AG04449 (cell line): ENCODE results near the gene RPE65.

Experiments used
- CTCF ChIA-PET: fragments of 350-600 bp; formaldehyde crosslinking; extraction: SDS; loops from one replicate; lab custom pipeline; 2021; ENCODE audit warnings: antibody characterized with exemption; lab: Yijun Ruan, JAX
- POLR2A ChIA-PET: fragments of 400-600, 350-600 bp; formaldehyde crosslinking; extraction: SDS; loops from one replicate; lab custom pipeline; 2020; ENCODE audit warnings: antibody characterized with exemption, inconsistent platforms; lab: Yijun Ruan, JAX
- DNase-seq: peaks from one replicate; pipeline ENCODE4 v3.0.0-alpha.2; 2010; ENCODE audit warnings: low read depth, low spot score
- H3K4me3 ChIP-seq: 2 replicates; pipeline ENCODE4 v1.5.1; 2011; ENCODE audit warnings: low read depth, mild to moderate bottlenecking, control low read depth, low read length
- TF ChIP-seq, protein P1 (sequence below): IDR thresholded peaks from one replicate; pipeline ENCODE4 v1.5.1; 2011; ENCODE audit warnings: mild to moderate bottlenecking, moderate library complexity, low read length, control low read depth, inconsistent platforms; ENCODE audit not compliant: insufficient read depth; ENCODE audit errors: missing control alignments

Gene RPE65

GRCh38 chr1:68449901-68450300, at the start of gene RPE65:
Gene RPE65, minus strand, starts transcription at chr1:68449954. Its CDS starts 49 bp downstream, at chr1:68449905.
- TF ChIP-seq, protein P1, sequence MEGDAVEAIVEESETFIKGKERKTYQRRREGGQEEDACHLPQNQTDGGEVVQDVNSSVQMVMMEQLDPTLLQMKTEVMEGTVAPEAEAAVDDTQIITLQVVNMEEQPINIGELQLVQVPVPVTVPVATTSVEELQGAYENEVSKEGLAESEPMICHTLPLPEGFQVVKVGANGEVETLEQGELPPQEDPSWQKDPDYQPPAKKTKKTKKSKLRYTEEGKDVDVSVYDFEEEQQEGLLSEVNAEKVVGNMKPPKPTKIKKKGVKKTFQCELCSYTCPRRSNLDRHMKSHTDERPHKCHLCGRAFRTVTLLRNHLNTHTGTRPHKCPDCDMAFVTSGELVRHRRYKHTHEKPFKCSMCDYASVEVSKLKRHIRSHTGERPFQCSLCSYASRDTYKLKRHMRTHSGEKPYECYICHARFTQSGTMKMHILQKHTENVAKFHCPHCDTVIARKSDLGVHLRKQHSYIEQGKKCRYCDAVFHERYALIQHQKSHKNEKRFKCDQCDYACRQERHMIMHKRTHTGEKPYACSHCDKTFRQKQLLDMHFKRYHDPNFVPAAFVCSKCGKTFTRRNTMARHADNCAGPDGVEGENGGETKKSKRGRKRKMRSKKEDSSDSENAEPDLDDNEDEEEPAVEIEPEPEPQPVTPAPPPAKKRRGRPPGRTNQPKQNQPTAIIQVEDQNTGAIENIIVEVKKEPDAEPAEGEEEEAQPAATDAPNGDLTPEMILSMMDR = no peak
- no peak within 1 kb of the TSS for H3K4me3 ChIP-seq
- DNase-seq = no peak
- CTCF ChIA-PET = interaction anchor here (0.9 to 1.5 kb wide), 3 partner anchors 9 to 334 kb away, joined by 3 to 4 read pairs (median 3); no protein-coding TSS in a partner anchor
- POLR2A ChIA-PET = no interaction called here

DNA sequence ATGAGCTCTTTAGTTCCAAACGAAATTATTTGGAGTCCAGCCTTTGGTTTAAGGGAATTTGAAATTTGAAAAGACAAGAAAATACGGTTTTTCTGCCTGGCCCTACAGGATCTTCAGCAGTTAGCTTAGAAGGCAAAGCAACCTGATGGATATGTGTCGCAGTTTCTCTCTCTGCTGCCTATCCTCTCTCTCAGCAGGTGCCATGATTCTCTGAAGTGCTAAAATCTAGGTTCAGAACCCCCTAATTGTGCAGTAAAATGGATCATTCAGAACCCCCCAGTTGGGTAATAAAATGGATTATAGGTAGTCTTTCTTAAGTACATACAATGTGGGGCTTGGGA, 47.6 kb upstream of the RPE65 start:
- no peak for DNase-seq
- H3K4me3 ChIP-seq = peak overlapping the region; percentile 99
- TF ChIP-seq, protein P1 = no peak
- ChIA-PET CTCF (interaction anchor here (0.6 to 0.9 kb wide), 2 partner anchors 10 to 1557 kb away, joined by 3 read pairs; no protein-coding TSS in a partner anchor), POLR2A (interaction anchor here (0.7 kb wide), 1 partner anchor 745 kb away, joined by 3 read pairs; no protein-coding TSS in a partner anchor)

DNA sequence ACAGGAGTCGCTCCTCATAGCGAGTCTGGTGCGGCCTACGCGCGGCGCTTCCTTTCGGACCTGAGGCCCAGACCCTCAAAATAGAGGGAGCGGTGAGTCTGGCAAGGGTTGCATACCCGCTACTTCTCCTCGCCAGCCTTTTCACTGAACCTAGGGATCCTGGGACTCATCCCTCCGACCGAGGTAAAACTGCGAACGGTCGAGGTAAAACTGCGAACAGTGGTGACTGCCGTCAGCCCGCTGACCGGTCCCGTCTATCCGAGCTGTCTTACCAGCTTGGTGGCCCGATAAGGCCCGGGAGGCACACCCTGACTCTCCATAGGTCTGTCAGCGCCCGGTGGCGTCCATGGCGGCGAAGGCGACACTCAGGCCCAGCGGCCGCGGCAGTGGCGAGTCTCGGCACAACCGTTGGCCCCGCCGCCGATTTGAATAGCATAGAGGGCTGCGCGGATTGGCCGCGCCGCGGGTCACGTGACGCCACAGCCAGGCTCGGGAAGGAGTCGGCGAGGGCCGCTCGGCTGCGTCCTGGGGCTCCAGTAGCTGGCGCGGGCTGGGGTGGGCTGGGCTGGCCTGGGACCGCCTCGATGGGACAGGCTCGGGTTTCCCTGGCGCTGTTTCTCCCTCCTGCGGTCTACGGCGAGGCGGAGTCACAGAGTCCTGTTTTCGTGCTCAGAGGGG, 47.1 kb upstream of the RPE65 start, which contains the start of gene DEPDC1:
Gene DEPDC1, minus strand, starts transcription at position 403 of the 678 bp plus-strand sequence. Its CDS starts 83 bp downstream, at position 320.
- peak; percentile 54 for DNase-seq
- H3K4me3 ChIP-seq = peak within 1 kb of the TSS; percentile 99
- TF ChIP-seq, protein P1 = no peak
- POLR2A ChIA-PET = interaction anchor here (0.7 kb wide), 1 partner anchor 744 kb away, joined by 3 read pairs; no protein-coding TSS in a partner anchor
- CTCF ChIA-PET = interaction anchor here (0.6 to 2.8 kb wide), 4 partner anchors 9 to 1557 kb away, joined by 3 to 9 read pairs (median 3); no protein-coding TSS in a partner anchor

GRCh38 chr1:68495968-68496679, 46.4 kb upstream of the RPE65 start:
- H3K4me3 ChIP-seq = peak overlapping the region; percentile 99
- TF ChIP-seq, protein P1 = no peak
- ChIA-PET POLR2A (no interaction called here), CTCF (interaction anchor here (1.2 to 2.8 kb wide), 4 partner anchors 12 to 379 kb away, joined by 3 to 9 read pairs (median 4); no protein-coding TSS in a partner anchor)
- no peak for DNase-seq

DNA sequence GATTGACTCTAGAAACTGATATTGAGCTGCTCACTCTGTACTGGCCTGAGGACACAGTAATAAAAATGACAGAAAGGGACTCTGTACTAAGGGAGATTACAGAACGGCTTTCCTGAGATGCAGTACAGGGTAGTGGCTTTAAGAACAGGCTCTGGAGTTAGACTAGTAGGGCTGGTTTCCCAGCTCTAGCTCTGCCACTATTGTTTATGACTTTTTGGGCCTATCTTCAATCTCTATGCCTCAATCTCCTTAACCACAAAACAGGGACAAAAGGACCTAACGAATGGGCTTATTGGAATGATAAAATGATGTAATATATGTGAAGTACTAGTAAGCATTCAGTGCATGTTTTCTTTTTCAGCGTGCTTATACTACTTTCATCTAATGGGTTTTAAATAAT, 45.8 kb upstream of the RPE65 start:
- TF ChIP-seq, protein P1 = no peak
- DNase-seq = no peak
- ChIA-PET CTCF (interaction anchor here (0.7 to 2.8 kb wide), 6 partner anchors 11 to 1566 kb away, joined by 3 to 9 read pairs (median 4); no protein-coding TSS in a partner anchor), POLR2A (no interaction called here)
- peak overlapping the region; percentile 99 for H3K4me3 ChIP-seq
